COLO829 (cell line): ENCODE data around the gene DLG1.
"Not testable (repeated sequence)": the region's sequence is repeated elsewhere in the genome, so short reads cannot be mapped to it uniquely, and the experiment has no call there.

Experiments used
- DNase-seq: peaks from one replicate; pipeline ENCODE4 v3.0.0; 2012; ENCODE audit warnings: low spot score

Gene DLG1

GRCh38 chr3:197242784-197243432, 55.5 kb downstream of the DLG1 start:
- DNase-seq: no peak

- no peak for DNase-seq
Observed at GRCh38 chr3:197241173-197241572, 57.2 kb downstream of the DLG1 start.

- no peak for DNase-seq
Observed at GRCh38 chr3:197239857-197240256, 58.6 kb downstream of the DLG1 start.

- DNase-seq: no peak
Observed at GRCh38 chr3:197238842-197239241, 59.6 kb downstream of the DLG1 start.

- DNase-seq: no peak
Observed at GRCh38 chr3:197237897-197238296, 60.5 kb downstream of the DLG1 start.

- no peak for DNase-seq
Observed at GRCh38 chr3:197236362-197236761, 62.0 kb downstream of the DLG1 start.

GRCh38 chr3:197234947-197235914, 63.2 kb downstream of the DLG1 start:
- no peak for DNase-seq

GRCh38 chr3:197231321-197231720, 67.1 kb downstream of the DLG1 start:
- DNase-seq: no peak

- DNase-seq: no peak
Observed at GRCh38 chr3:197229836-197230235, 68.6 kb downstream of the DLG1 start.

- no peak for DNase-seq
Observed at GRCh38 chr3:197229178-197229577, 69.2 kb downstream of the DLG1 start.

GRCh38 chr3:197227780-197228574, 70.4 kb downstream of the DLG1 start:
- DNase-seq: no peak

GRCh38 chr3:197226179-197226578, 72.2 kb downstream of the DLG1 start:
- no peak for DNase-seq

- no peak for DNase-seq
Observed at GRCh38 chr3:197225579-197225978, 72.8 kb downstream of the DLG1 start.

GRCh38 chr3:197224034-197224444, 74.4 kb downstream of the DLG1 start:
- peak; percentile 66 for DNase-seq

GRCh38 chr3:197222937-197223370, 75.5 kb downstream of the DLG1 start:
- no peak for DNase-seq

GRCh38 chr3:197219619-197220018, 78.8 kb downstream of the DLG1 start:
- no peak for DNase-seq

GRCh38 chr3:197218210-197218609, 80.2 kb downstream of the DLG1 start:
- no peak for DNase-seq

- no peak for DNase-seq
Observed at GRCh38 chr3:197216914-197217313, 81.5 kb downstream of the DLG1 start.

- no peak for DNase-seq
Observed at GRCh38 chr3:197216169-197216860, 82.1 kb downstream of the DLG1 start.

- DNase-seq: no peak
Observed at GRCh38 chr3:197212290-197212689, 86.1 kb downstream of the DLG1 start.

- not testable (repeated sequence) for DNase-seq
Observed at GRCh38 chr3:197211698-197212097, 86.7 kb downstream of the DLG1 start.
